GM23338 (cell line): ENCODE results near the gene ADGRG1.

Experiments used
- CREB1 ChIP-seq: fragments of 250-450 bp; sonication (Bioruptor Pico); IDR thresholded peaks from 2 replicates; pipeline ENCODE4 v1.5.0; 2020; ENCODE audit warnings: low read depth, mild to moderate bottlenecking, moderate library complexity
- CTCF ChIP-seq, 2 experiments: fragments of 200-600 bp in 1 of 2; sonication (generic) in 1 of 2; conservative IDR thresholded peaks; 2 replicates each; pipeline versions ENCODE4 v1.5.1 to v1.6.1; 2016 to 2017; ENCODE audit warnings: antibody characterized with exemption in 2 of 2, low read depth in 2 of 2, mild to moderate bottlenecking in 2 of 2, moderate library complexity in 1 of 2
- EZH2phosphoT487 ChIP-seq: fragments of 200-600 bp; sonication (generic); IDR thresholded peaks from one replicate; pipeline ENCODE4 v1.8.1; 2018; ENCODE audit warnings: antibody characterized with exemption; ENCODE audit not compliant: unreplicated experiment
- POLR2AphosphoS5 ChIP-seq: IDR thresholded peaks from 2 replicates; pipeline ENCODE4 v1.6.1; 2016; ENCODE audit warnings: antibody characterized with exemption, low read depth
- REST ChIP-seq: IDR thresholded peaks from one replicate; pipeline ENCODE4 v1.6.1; 2018; ENCODE audit warnings: antibody characterized with exemption; ENCODE audit not compliant: unreplicated experiment

GRCh38 chr16:57591870-57592485 is 36.5 kb upstream of the ADGRG1 start:
- TF ChIP-seq EZH2phosphoT487 (no peak), CTCF (conservative IDR thresholded peaks at IDR 0.05; ENCODE audit: low read depth in 2 of 2) (no peak), CREB1 (CRISPR knock-in tag) (no peak), POLR2AphosphoS5 (no peak), REST (no peak)
